BLaER1 treated with 17β-estradiol and CSF1 and Interleukin-3, amounts not matched to agents 10 nM and 100 nM (cell line): ENCODE measurements around the gene RAB29.

Source experiments
- H3K27ac ChIP-seq, 11 experiments: shearing (Covaris generic); formaldehyde crosslinking; 2 replicates each; pipeline ENCODE4 v1.8.1; 2022
- H3K27me3 ChIP-seq, 11 experiments: shearing (Covaris generic); formaldehyde crosslinking; 2 replicates each; pipeline ENCODE4 v1.8.1; 2022
- H3K36me3 ChIP-seq, 11 experiments: shearing (Covaris generic); formaldehyde crosslinking; 2 replicates each; pipeline ENCODE4 v1.8.1; 2022
- H3K4me1 ChIP-seq, 10 experiments: shearing (Covaris generic); formaldehyde crosslinking; 2 replicates each; pipeline ENCODE4 v1.8.1; 2022
- H3K4me2 ChIP-seq, 11 experiments: shearing (Covaris generic); formaldehyde crosslinking; 2 replicates each; pipeline ENCODE4 v1.8.1; 2022
- H3K4me3 ChIP-seq, 10 experiments: shearing (Covaris generic); formaldehyde crosslinking; 2 replicates each; pipeline ENCODE4 v1.8.1; 2022
- H3K9ac ChIP-seq, 11 experiments: shearing (Covaris generic); formaldehyde crosslinking; 2 replicates each; pipeline ENCODE4 v1.8.1; 2022
- H3K9me3 ChIP-seq, 11 experiments: shearing (Covaris generic); formaldehyde crosslinking; replicated peaks in 1 of 11; 2 replicates each; pipeline ENCODE4 v1.8.1; 2022
- H4K20me1 ChIP-seq, 11 experiments: shearing (Covaris generic); formaldehyde crosslinking; 2 replicates each; pipeline ENCODE4 v1.8.1; 2022
- Cebpa-rat ChIP-seq, 11 experiments: shearing (Covaris generic); IDR thresholded peaks; 2 replicates each; pipeline ENCODE4 v1.8.1; 2022

Gene RAB29

GRCh38 chr1:205792481-205792881 lies 17.2 kb upstream of the RAB29 start:
- peaks cover 23 to 47% (median 39%) of the 10 kb centered on the region in 10 experiments for H3K4me1 ChIP-seq
- TF ChIP-seq Cebpa-rat (IDR thresholded peaks at IDR 0.05) = no peak
- H3K27ac ChIP-seq = peak overlapping the region in 2 of 11 experiments; percentile 6 to 37; a peak in 2 of 22 replicates
- peak overlapping the region in 4 of 11 experiments; percentile 6 to 39 (median 34); a peak in 4 of 22 replicates for H3K9ac ChIP-seq
- H3K4me2 ChIP-seq = peak overlapping the region in 7 of 11 experiments; percentile 21 to 60 (median 43); a peak in 10 of 22 replicates
- H3K4me3 ChIP-seq = no peak overlapping the region
- peaks cover 51 to 90% (median 76%) of the 10 kb centered on the region in 11 experiments for H3K36me3 ChIP-seq
- peaks cover 0 to 11% (median 0%) of the 10 kb centered on the region in 11 experiments; a peak in 2 of 22 replicates for H4K20me1 ChIP-seq
- H3K9me3 ChIP-seq = no peaks in the 10 kb centered on the region
- H3K27me3 ChIP-seq = no peaks in the 10 kb centered on the region

GRCh38 chr1:205791568-205792180 lies 16.4 kb upstream of the RAB29 start:
- H3K9ac ChIP-seq = peak overlapping the region in 1 of 11 experiments; percentile 33; a peak in 1 of 22 replicates
- H3K4me2 ChIP-seq = peak overlapping the region in 2 of 11 experiments; percentile 9 to 17; a peak in 2 of 22 replicates
- 0 out of 22 replicates have a peak overlapping the region, but pooled peaks of 1 of the 11 experiments have one; percentile 24 for H3K27ac ChIP-seq
- peaks cover 23 to 47% (median 39%) of the 10 kb centered on the region in 10 experiments for H3K4me1 ChIP-seq
- no peak for TF ChIP-seq Cebpa-rat (IDR thresholded peaks at IDR 0.05)
- H4K20me1 ChIP-seq = peaks cover 0 to 11% (median 0%) of the 10 kb centered on the region in 11 experiments; a peak in 1 of 22 replicates
- no peaks in the 10 kb centered on the region for H3K9me3 ChIP-seq
- peaks cover 43 to 82% (median 68%) of the 10 kb centered on the region in 11 experiments for H3K36me3 ChIP-seq
- H3K4me3 ChIP-seq = no peak overlapping the region
- no peaks in the 10 kb centered on the region for H3K27me3 ChIP-seq

- Histone ChIP-seq H3K4me1 (peaks cover 18 to 35% (median 23%) of the 10 kb centered on the region in 10 experiments), H3K27me3 (no peaks in the 10 kb centered on the region), H3K36me3 (peaks cover 12 to 39% (median 31%) of the 10 kb centered on the region in 11 experiments; a peak in 21 of 22 replicates), H3K9me3 (no peaks in the 10 kb centered on the region), H3K27ac (no peak overlapping the region), H3K9ac (no peak overlapping the region), H3K4me3 (no peak overlapping the region), H4K20me1 (no peaks in the 10 kb centered on the region), H3K4me2 (no peak overlapping the region)
- TF ChIP-seq Cebpa-rat (IDR thresholded peaks at IDR 0.05) = no peak
Measured at GRCh38 chr1:205787287-205787916, 12.1 kb upstream of the RAB29 start.

- no peaks in the 10 kb centered on the region for H3K27me3 ChIP-seq
- H3K36me3 ChIP-seq = peaks cover 12 to 31% (median 25%) of the 10 kb centered on the region in 11 experiments; a peak in 21 of 22 replicates
- H3K4me1 ChIP-seq = peaks cover 20 to 38% (median 25%) of the 10 kb centered on the region in 10 experiments
- H3K4me3 ChIP-seq = no peak overlapping the region
- H3K9me3 ChIP-seq = no peaks in the 10 kb centered on the region
- H3K4me2 ChIP-seq = no peak overlapping the region
- TF ChIP-seq Cebpa-rat (IDR thresholded peaks at IDR 0.05) = no peak
- H4K20me1 ChIP-seq = no peaks in the 10 kb centered on the region
- H3K27ac ChIP-seq = no peak overlapping the region
- H3K9ac ChIP-seq = no peak overlapping the region
Measured at GRCh38 chr1:205786601-205787000, 11.3 kb upstream of the RAB29 start.

- TF ChIP-seq Cebpa-rat (IDR thresholded peaks at IDR 0.05) = no peak
- Histone ChIP-seq H3K27ac (no peak overlapping the region), H3K9ac (no peak overlapping the region), H3K9me3 (no peaks in the 10 kb centered on the region), H3K36me3 (peaks cover 6 to 19% (median 14%) of the 10 kb centered on the region in 11 experiments; a peak in 20 of 22 replicates), H3K27me3 (no peaks in the 10 kb centered on the region), H3K4me2 (no peak overlapping the region), H3K4me3 (no peak overlapping the region), H3K4me1 (peaks cover 25 to 48% (median 33%) of the 10 kb centered on the region in 10 experiments), H4K20me1 (no peaks in the 10 kb centered on the region)
Measured at GRCh38 chr1:205785446-205785845, 10.2 kb upstream of the RAB29 start.

- Histone ChIP-seq H4K20me1 (no peaks in the 10 kb centered on the region), H3K36me3 (peaks cover 0 to 4% (median 0%) of the 10 kb centered on the region in 11 experiments; a peak in 3 of 22 replicates), H3K4me3 (no peak overlapping the region), H3K9ac (no peak overlapping the region), H3K4me1 (peaks cover 25 to 40% (median 33%) of the 10 kb centered on the region in 10 experiments), H3K27me3 (no peaks in the 10 kb centered on the region), H3K9me3 (no peaks in the 10 kb centered on the region), H3K4me2 (peak overlapping the region in 6 of 11 experiments; percentile 49 to 76 (median 76); a peak in 12 of 22 replicates), H3K27ac (0 out of 22 replicates have a peak overlapping the region, but pooled peaks of 1 of the 11 experiments have one; percentile 46)
- TF ChIP-seq Cebpa-rat (IDR thresholded peaks at IDR 0.05) = no peak
Measured at GRCh38 chr1:205783904-205784303, 8.6 kb upstream of the RAB29 start.

GRCh38 chr1:205783433-205783795 lies 8.1 kb upstream of the RAB29 start:
- Histone ChIP-seq H3K36me3 (no peaks in the 10 kb centered on the region; a peak in 1 of 22 replicates), H3K9me3 (no peaks in the 10 kb centered on the region), H3K27me3 (no peaks in the 10 kb centered on the region), H3K4me1 (peaks cover 30 to 45% (median 38%) of the 10 kb centered on the region in 10 experiments), H3K9ac (peak overlapping the region in 2 of 11 experiments; percentile 4 to 38; a peak in 1 of 22 replicates), H3K4me3 (no peak overlapping the region), H3K4me2 (peak overlapping the region; percentile 49 to 76 (median 68); a peak in 21 of 22 replicates), H4K20me1 (no peaks in the 10 kb centered on the region), H3K27ac (peak overlapping the region in 9 of 11 experiments; percentile 11 to 58 (median 40); a peak in 14 of 22 replicates)
- TF ChIP-seq Cebpa-rat (IDR thresholded peaks at IDR 0.05) = no peak

- Histone ChIP-seq H3K4me2 (peak overlapping the region; percentile 49 to 76 (median 68)), H3K27me3 (no peaks in the 10 kb centered on the region), H3K4me3 (no peak overlapping the region), H3K4me1 (peaks cover 36 to 51% (median 44%) of the 10 kb centered on the region in 10 experiments), H4K20me1 (no peaks in the 10 kb centered on the region), H3K27ac (peak overlapping the region in 9 of 11 experiments; percentile 11 to 58 (median 40); a peak in 15 of 22 replicates), H3K36me3 (no peaks in the 10 kb centered on the region), H3K9me3 (no peaks in the 10 kb centered on the region), H3K9ac (peak overlapping the region in 3 of 11 experiments; percentile 1 to 38 (median 4); a peak in 4 of 22 replicates)
- TF ChIP-seq Cebpa-rat (IDR thresholded peaks at IDR 0.05) = no peak
Measured at GRCh38 chr1:205782627-205783432, 7.5 kb upstream of the RAB29 start.
